A673 (cell line): ENCODE results near the gene C15orf62.

ENCODE experiments used
- CTCF ChIP-seq: fragments of 300-800, 200-600 bp; sonication (generic); conservative IDR thresholded peaks from 2 replicates; pipeline ENCODE4 v1.5.1; 2017; ENCODE audit warnings: low read depth, mild to moderate bottlenecking, antibody characterized with exemption, low read length, moderate library complexity, mixed read lengths
- EZH2 ChIP-seq: fragments of 200-600 bp; sonication (generic); IDR thresholded peaks from 2 replicates; pipeline ENCODE4 v1.6.1; 2017; ENCODE audit warnings: borderline replicate concordance, low read depth, mild to moderate bottlenecking, mixed read lengths, antibody characterized with exemption, low read length; ENCODE audit not compliant: poor library complexity, severe bottlenecking

GRCh38 chr15:40769274-40770146 is at the start of gene C15orf62:
- no peak for TF ChIP-seq CTCF
- no peak for TF ChIP-seq EZH2
